ENCODE measurements around the gene CDH18. TPM values are rescaled to one million over a fixed set of nuclear protein-coding genes. Genes with fewer than 3 reads are reported as not detected.

The CDH18 gene
- total and polyA plus RNA-seq, 2 of the 4 experiments (the other 2 are of a cell fraction) = 0.24 to 1.1 TPM

DNA sequence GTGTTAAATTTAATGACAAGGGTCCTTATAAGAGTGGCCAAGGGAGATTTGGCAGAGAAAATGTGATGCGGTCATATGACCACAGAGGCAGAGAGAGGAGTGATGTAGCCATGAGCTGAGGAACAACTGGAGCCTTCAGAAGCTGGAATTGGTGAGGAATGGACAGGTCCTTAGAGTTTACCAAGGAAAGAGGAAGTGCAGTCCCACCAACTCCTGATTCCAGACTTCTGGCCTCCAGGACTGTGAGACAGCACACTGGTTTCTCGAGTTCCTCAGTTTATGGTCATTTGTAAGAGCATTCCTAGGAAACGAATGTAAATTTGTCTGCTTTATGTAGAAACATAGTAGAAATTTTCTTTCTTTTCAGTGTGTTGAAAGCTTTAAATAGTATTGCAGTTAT lies 410.1 kb downstream of the CDH18 start:
- no peak for DNase-seq
- H4K5ac ChIP-seq (ENCODE audit: low read depth, low read length) = no peak overlapping the region
- H2AK9ac ChIP-seq (replicated peaks; ENCODE audit: low read depth, low read length, poor library complexity) = no peak overlapping the region
- H2AFZ ChIP-seq (replicated peaks; ENCODE audit: low read length, poor library complexity) = no peak overlapping the region
- no peak for ATAC-seq (ENCODE audit: low read depth)
- H4K20me1 ChIP-seq (ENCODE audit: insufficient read depth, low read length) = no peaks in the 10 kb centered on the region
- in situ Hi-C loops (cut with MboI; ENCODE audit: low sequenced_read_pairs) (no loop called here), intact Hi-C loops (cut with micrococcal nuclease) (no loop called here), dilution Hi-C loops (cut with HindIII; ENCODE audit: low sequenced_read_pairs, unreplicated experiment) (no loop called here)
- H2BK5ac ChIP-seq (ENCODE audit: low read depth, low read length, poor library complexity, severe bottlenecking) = no peak overlapping the region
- H3K14ac ChIP-seq (replicated peaks; ENCODE audit: low read depth, low read length) = no peak overlapping the region
- no peak overlapping the region for H3K27ac ChIP-seq (ENCODE audit: insufficient read depth, low read length)
- H2BK20ac ChIP-seq (ENCODE audit: low read depth, low read length) = no peak overlapping the region
- H3K18ac ChIP-seq (ENCODE audit: low read depth, low read length) = no peak overlapping the region
- no peaks in the 10 kb centered on the region for H3K79me1 ChIP-seq (ENCODE audit: low read depth in 1 of 2, low read length in 2 of 2)
- H3K27me3 ChIP-seq (ENCODE audit: control insufficient read depth, insufficient read depth, low read length) = no peaks in the 10 kb centered on the region
- H3K9me1 ChIP-seq (ENCODE audit: insufficient read depth, low read length) = no peaks in the 10 kb centered on the region
- no peak overlapping the region for H3K4me3 ChIP-seq (ENCODE audit: insufficient read depth, low read depth, low read length)
- no peak overlapping the region for H4K91ac ChIP-seq (ENCODE audit: insufficient read depth, low read depth, low read length)
- H3K9ac ChIP-seq (ENCODE audit: low read depth, low read length) = no peak overlapping the region
- no peak overlapping the region for H4K8ac ChIP-seq (ENCODE audit: low read depth in 2 of 2, low read length in 2 of 2)
- H3K56ac ChIP-seq (ENCODE audit: extremely low read depth, insufficient read depth, low read length) = no peak overlapping the region
- H2BK120ac ChIP-seq (ENCODE audit: low read depth, low read length) = no peak overlapping the region
- H2AK5ac ChIP-seq (ENCODE audit: low read depth, low read length) = no peak overlapping the region
- ChIA-PET CTCF (no interaction called here), POLR2A (ENCODE audit: unreplicated experiment) (no interaction called here)
- no TSS peak for BruUV-seq (replicated peaks)
- H3K23ac ChIP-seq (ENCODE audit: low read depth, low read length) = no peak overlapping the region
- H3K4me2 ChIP-seq (ENCODE audit: low read depth, low read length) = no peak overlapping the region
- H3K4ac ChIP-seq (ENCODE audit: low read depth, low read length) = no peak overlapping the region
- 86% methylated on average over 1 of the region's 3 CpGs; no CpG with 5 or more reads in 1 of the 2 experiments for WGBS, 2 experiments (ENCODE audit: extremely low coverage in 2 of 2, insufficient read length in 1 of 2)
- TF ChIP-seq RAD21 (IDR thresholded peaks at IDR 0.05; ENCODE audit: low read length) (no peak), NFE2L2 (IDR thresholded peaks at IDR 0.05; ENCODE audit: low read depth, low read length) (no peak), USF2 (IDR thresholded peaks at IDR 0.05; ENCODE audit: low read depth, low read length) (no peak), ELK1 (IDR thresholded peaks at IDR 0.05; ENCODE audit: borderline replicate concordance, low read depth, low read length) (no peak), CHD1 (IDR thresholded peaks at IDR 0.05; ENCODE audit: low read depth, low read length) (no peak), CTCF (conservative IDR thresholded peaks at IDR 0.05; ENCODE audit: low read depth, low read length) (no peak), BHLHE40 (IDR thresholded peaks at IDR 0.05; ENCODE audit: low read depth, low read length) (no peak), MAZ (IDR thresholded peaks at IDR 0.05; ENCODE audit: borderline replicate concordance, low read depth, low read length) (no peak), CEBPB (IDR thresholded peaks at IDR 0.05; ENCODE audit: low read depth, low read length) (no peak), POLR2A (IDR thresholded peaks at IDR 0.05; ENCODE audit: low read depth, low read length) (no peak), MAFK (IDR thresholded peaks at IDR 0.05; ENCODE audit: low read depth, low read length) (no peak), RFX5 (IDR thresholded peaks at IDR 0.05; ENCODE audit: low read depth, low read length) (no peak), FOS (IDR thresholded peaks at IDR 0.05; ENCODE audit: low read depth, low read length) (no peak), RCOR1 (IDR thresholded peaks at IDR 0.05; ENCODE audit: insufficient replicate concordance, low read length) (no peak), MXI1 (IDR thresholded peaks at IDR 0.05; ENCODE audit: borderline replicate concordance, low read depth, low read length) (no peak), SMC3 (IDR thresholded peaks at IDR 0.05; ENCODE audit: low read depth, low read length) (no peak)
- H3K9me3 ChIP-seq (ENCODE audit: control insufficient read depth, insufficient read depth, low read length) = no peaks in the 10 kb centered on the region
- no peaks in the 10 kb centered on the region for H3K4me1 ChIP-seq (ENCODE audit: control insufficient read depth, insufficient read depth, low read length)
- no peak overlapping the region for H2BK15ac ChIP-seq (ENCODE audit: low read depth, low read length)
- H3K36me3 ChIP-seq (ENCODE audit: control insufficient read depth, insufficient read depth, low read length) = no peaks in the 10 kb centered on the region
